Hematopoietic multipotent progenitor cell treated with erythropoietin and hydrocortisone succinate and interleukin-3 and kit ligand, for 8 days (in vitro differentiated cells): ENCODE results near the gene DOCK10.
"Not testable (repeated sequence)": the region's sequence is repeated elsewhere in the genome, so short reads cannot be mapped to it uniquely, and the experiment has no call there.

Experiments
- DNase-seq: peaks from one replicate; pipeline ENCODE4 v3.0.0-alpha.2; 2015

The DOCK10 gene

GRCh38 chr2:225041851-225042799 lies at the start of gene DOCK10:
Gene DOCK10 (minus strand): TSS chr2:225042468. CDS start chr2:225042374, 94 bp downstream.
- peak; percentile 15 for DNase-seq

GRCh38 chr2:225091336-225091735 lies 49.1 kb upstream of the DOCK10 start:
- DNase-seq: no peak

GRCh38 chr2:225090746-225091145 lies 48.5 kb upstream of the DOCK10 start:
- DNase-seq: no peak

GRCh38 chr2:225086915-225087314 lies 44.6 kb upstream of the DOCK10 start:
- no peak for DNase-seq

GRCh38 chr2:225086439-225086838 lies 44.2 kb upstream of the DOCK10 start:
- no peak for DNase-seq

- DNase-seq: no peak
These were observed 41.0 kb upstream of the DOCK10 start for GRCh38 chr2:225083276-225083675.

- no peak for DNase-seq
These were observed 33.9 kb upstream of the DOCK10 start for GRCh38 chr2:225076125-225076524.

GRCh38 chr2:225074919-225075681 lies 32.8 kb upstream of the DOCK10 start:
- no peak for DNase-seq

GRCh38 chr2:225074366-225074765 lies 32.1 kb upstream of the DOCK10 start:
- no peak for DNase-seq

- no peak for DNase-seq
These were observed 30.9 kb upstream of the DOCK10 start for GRCh38 chr2:225073198-225073597.

- DNase-seq: no peak
These were observed 30.2 kb upstream of the DOCK10 start for GRCh38 chr2:225072444-225072843.

- no peak for DNase-seq
These were observed 28.5 kb upstream of the DOCK10 start for GRCh38 chr2:225070811-225071210.

GRCh38 chr2:225069966-225070365 lies 27.7 kb upstream of the DOCK10 start:
- DNase-seq: no peak

- no peak for DNase-seq
These were observed 27.2 kb upstream of the DOCK10 start for GRCh38 chr2:225069477-225069876.

- DNase-seq: no peak
These were observed 23.6 kb upstream of the DOCK10 start for GRCh38 chr2:225065882-225066281.

- DNase-seq: no peak
These were observed 22.7 kb upstream of the DOCK10 start for GRCh38 chr2:225064928-225065327.

GRCh38 chr2:225064362-225064761 lies 22.1 kb upstream of the DOCK10 start:
- DNase-seq: no peak

- DNase-seq: no peak
These were observed 14.2 kb upstream of the DOCK10 start for GRCh38 chr2:225056330-225057073.

GRCh38 chr2:225055714-225056113 lies 13.4 kb upstream of the DOCK10 start:
- no peak for DNase-seq

- no peak for DNase-seq
These were observed 10.4 kb upstream of the DOCK10 start for GRCh38 chr2:225052703-225053102.

- DNase-seq: not testable (repeated sequence)
These were observed 5.2 kb upstream of the DOCK10 start for GRCh38 chr2:225047502-225047901.

GRCh38 chr2:225042800-225043167 lies 516 bp upstream of the DOCK10 start:
- no peak for DNase-seq

- DNase-seq: peak; percentile 43
These were observed 939 bp downstream of the DOCK10 start for GRCh38 chr2:225041207-225041850.
